Endodermal cell (in vitro differentiated cells): ENCODE data around the gene EML4. TPM values are rescaled to one million over a fixed set of nuclear protein-coding genes. Genes with fewer than 3 reads are reported as not detected.

ENCODE experiments used
- DNase-seq: peaks from one replicate; pipeline ENCODE4 v3.0.0-alpha.2; 2017
- H3K27ac ChIP-seq: 2 replicates; pipeline ENCODE4 v1.5.1; 2013; ENCODE audit warnings: mild to moderate bottlenecking, low read depth, low read length, moderate library complexity
- H3K27me3 ChIP-seq: 2 replicates; pipeline ENCODE4 v1.6.1; 2013; ENCODE audit warnings: mild to moderate bottlenecking, low read length, moderate library complexity; ENCODE audit not compliant: insufficient read depth, control insufficient read depth, poor library complexity, severe bottlenecking
- H3K36me3 ChIP-seq: 2 replicates; pipeline ENCODE4 v1.7.0; 2013; ENCODE audit warnings: mild to moderate bottlenecking, low read length, moderate library complexity; ENCODE audit not compliant: control insufficient read depth, insufficient read depth
- H3K4me1 ChIP-seq: one replicate; pipeline ENCODE4 v1.7.0; 2013; ENCODE audit warnings: low read length; ENCODE audit not compliant: control insufficient read depth, insufficient read depth
- H3K4me3 ChIP-seq: 2 replicates; pipeline ENCODE4 v1.5.1; 2013; ENCODE audit warnings: mild to moderate bottlenecking, low read length, moderate library complexity
- H3K9ac ChIP-seq: 2 replicates; pipeline ENCODE4 v1.6.1; 2013; ENCODE audit warnings: mild to moderate bottlenecking, low read length, moderate library complexity; ENCODE audit not compliant: poor library complexity, severe bottlenecking; ENCODE audit errors: extremely low read depth
- H3K9me3 ChIP-seq: 2 replicates; pipeline ENCODE4 v1.6.1; 2013; ENCODE audit warnings: mild to moderate bottlenecking, low read length, moderate library complexity; ENCODE audit not compliant: control insufficient read depth
- H3K27ac Mint-ChIP-seq: 2 replicates; pipeline ENCODE4 v1.8.0; 2020; ENCODE audit warnings: mixed read lengths
- H3K27me3 Mint-ChIP-seq: 2 replicates; pipeline ENCODE4 v1.8.0; 2021; ENCODE audit warnings: mild to moderate bottlenecking, mixed read lengths; ENCODE audit not compliant: insufficient read depth
- H3K36me3 Mint-ChIP-seq: 2 replicates; pipeline ENCODE4 v1.8.0; 2020; ENCODE audit warnings: low read depth, mixed read lengths
- H3K4me1 Mint-ChIP-seq: 2 replicates; pipeline ENCODE4 v1.8.0; 2020; ENCODE audit warnings: mixed read lengths
- H3K4me3 Mint-ChIP-seq: 2 replicates; pipeline ENCODE4 v1.8.0; 2020; ENCODE audit warnings: mild to moderate bottlenecking, moderate library complexity, mixed read lengths
- H3K9me3 Mint-ChIP-seq: 2 replicates; pipeline ENCODE4 v1.8.0; 2020; ENCODE audit warnings: mild to moderate bottlenecking, mixed read lengths
- WGBS, 2 experiments: methylation state at CpG; one replicate each; pipeline versions ENCODE4 v1.1.5 to v1.1.7; 2013; ENCODE audit warnings: missing lambda C conversion rate in 2 of 2, mixed read lengths in 1 of 2; ENCODE audit not compliant: insufficient coverage in 1 of 2, insufficient read length in 1 of 2; 5-methylcytosine and 5-hydroxymethylcytosine counted together
- total RNA-seq, 2 donors: library from RNA; stranded (reverse); fragmentation: NEBNext Ultra II Directional in 1 of 2; extraction: Animal tissue kit (Norgen Biotek cat#: 25700) in 1 of 2; gene quantifications; 2 replicates in 1 of 2; 3 replicates in 1 of 2; pipeline ENCODE4 v1.2.1, GENCODE V29; 2021
- TF ChIP-seq, protein P1 (sequence below): fragments of 200-600 bp; sonication (generic); conservative IDR thresholded peaks from 2 replicates; pipeline ENCODE4 v1.5.0; 2021; ENCODE audit warnings: antibody characterized with exemption, mild to moderate bottlenecking

Gene EML4
- total RNA-seq, 2 donors from 2014 or later: 84.6 to 90.9 TPM

GRCh38 chr2:42230891-42231290 is 61.7 kb downstream of the EML4 start:
- Histone ChIP-seq H3K36me3 (no peaks in the 10 kb centered on the region), H3K9ac (no peak overlapping the region), H3K4me3 (no peak overlapping the region), H3K27me3 (no peaks in the 10 kb centered on the region), H3K4me1 (peaks cover 3% of the 10 kb centered on the region), H3K27ac (no peak overlapping the region), H3K9me3 (no peaks in the 10 kb centered on the region)
- Mint-ChIP-seq H3K27me3 (no peaks in the 10 kb centered on the region), H3K27ac (peak overlapping the region; percentile 43), H3K36me3 (peaks cover 2% of the 10 kb centered on the region), H3K4me1 (peaks cover 16% of the 10 kb centered on the region), H3K4me3 (no peak overlapping the region), H3K9me3 (no peaks in the 10 kb centered on the region)
- WGBS, 2 experiments: 89 to 91% methylated on average over 3 of the region's 3 CpGs
- TF ChIP-seq, protein P1, sequence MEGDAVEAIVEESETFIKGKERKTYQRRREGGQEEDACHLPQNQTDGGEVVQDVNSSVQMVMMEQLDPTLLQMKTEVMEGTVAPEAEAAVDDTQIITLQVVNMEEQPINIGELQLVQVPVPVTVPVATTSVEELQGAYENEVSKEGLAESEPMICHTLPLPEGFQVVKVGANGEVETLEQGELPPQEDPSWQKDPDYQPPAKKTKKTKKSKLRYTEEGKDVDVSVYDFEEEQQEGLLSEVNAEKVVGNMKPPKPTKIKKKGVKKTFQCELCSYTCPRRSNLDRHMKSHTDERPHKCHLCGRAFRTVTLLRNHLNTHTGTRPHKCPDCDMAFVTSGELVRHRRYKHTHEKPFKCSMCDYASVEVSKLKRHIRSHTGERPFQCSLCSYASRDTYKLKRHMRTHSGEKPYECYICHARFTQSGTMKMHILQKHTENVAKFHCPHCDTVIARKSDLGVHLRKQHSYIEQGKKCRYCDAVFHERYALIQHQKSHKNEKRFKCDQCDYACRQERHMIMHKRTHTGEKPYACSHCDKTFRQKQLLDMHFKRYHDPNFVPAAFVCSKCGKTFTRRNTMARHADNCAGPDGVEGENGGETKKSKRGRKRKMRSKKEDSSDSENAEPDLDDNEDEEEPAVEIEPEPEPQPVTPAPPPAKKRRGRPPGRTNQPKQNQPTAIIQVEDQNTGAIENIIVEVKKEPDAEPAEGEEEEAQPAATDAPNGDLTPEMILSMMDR: no peak
- no peak for DNase-seq

GRCh38 chr2:42232024-42232423 is 62.9 kb downstream of the EML4 start:
- H3K27ac ChIP-seq: no peak overlapping the region
- WGBS, 2 experiments: 93% methylated on average over 1 of the region's 1 CpG; no CpG with 5 or more reads in 1 of the 2 experiments
- H3K27ac Mint-ChIP-seq: no peak overlapping the region

DNA sequence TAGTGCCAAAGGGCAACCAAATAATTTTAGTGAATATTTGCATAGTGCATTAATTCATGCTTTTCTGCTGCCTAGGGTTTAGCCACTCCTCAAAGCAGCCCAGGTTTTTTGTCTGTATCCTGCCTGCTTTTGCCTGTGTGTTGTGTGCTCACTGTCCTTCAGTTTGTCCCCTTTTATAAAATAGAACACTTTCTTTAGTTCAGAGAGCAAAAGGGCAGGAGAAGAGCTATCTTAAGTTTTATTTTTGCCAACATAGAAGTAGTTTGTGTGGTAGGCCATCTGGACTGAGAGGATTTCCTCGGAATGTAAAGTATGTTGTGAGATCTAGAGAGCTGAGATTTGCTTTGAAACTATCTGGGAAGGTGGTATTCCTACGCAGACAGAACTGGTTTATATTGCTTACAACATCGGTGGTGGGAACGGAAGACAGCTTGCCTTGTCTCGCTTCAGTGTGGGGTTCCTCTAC is 64.9 kb downstream of the EML4 start:
- WGBS, 2 experiments: 82 to 97% methylated on average over 5 of the region's 5 CpGs
- H3K27ac Mint-ChIP-seq: peak overlapping the region; percentile 65
- H3K27me3 Mint-ChIP-seq: no peaks in the 10 kb centered on the region
- Histone ChIP-seq H3K36me3 (no peaks in the 10 kb centered on the region), H3K4me1 (peaks cover 3% of the 10 kb centered on the region), H3K9ac (peak overlapping the region; percentile 30), H3K4me3 (no peak overlapping the region), H3K9me3 (no peaks in the 10 kb centered on the region), H3K27me3 (no peaks in the 10 kb centered on the region), H3K27ac (peak overlapping the region; percentile 1)
- TF ChIP-seq, protein P1: no peak
- peaks cover 2% of the 10 kb centered on the region for H3K36me3 Mint-ChIP-seq
- peaks cover 17% of the 10 kb centered on the region for H3K4me1 Mint-ChIP-seq
- peak; percentile 47 for DNase-seq
- no peaks in the 10 kb centered on the region for H3K9me3 Mint-ChIP-seq
- no peak overlapping the region for H3K4me3 Mint-ChIP-seq

More at GRCh38 chr2:42232024-42232423, 62.9 kb downstream of the EML4 start:
- TF ChIP-seq, protein P1: no peak
- no peaks in the 10 kb centered on the region for H3K36me3 ChIP-seq
- Mint-ChIP-seq H3K36me3 (peaks cover 2% of the 10 kb centered on the region), H3K4me1 (peaks cover 16% of the 10 kb centered on the region), H3K9me3 (no peaks in the 10 kb centered on the region), H3K4me3 (no peak overlapping the region), H3K27me3 (no peaks in the 10 kb centered on the region)
- H3K9ac ChIP-seq: no peak overlapping the region
- H3K27me3 ChIP-seq: no peaks in the 10 kb centered on the region
- no peaks in the 10 kb centered on the region for H3K9me3 ChIP-seq
- DNase-seq: no peak
- H3K4me1 ChIP-seq: peaks cover 3% of the 10 kb centered on the region
- H3K4me3 ChIP-seq: no peak overlapping the region
